ENCODE results near the gene UTP11.
"Not testable (repeated sequence)": the region's sequence is repeated elsewhere in the genome, so short reads cannot be mapped to it uniquely, and the experiment has no call there.

UTP11 gene

DNA sequence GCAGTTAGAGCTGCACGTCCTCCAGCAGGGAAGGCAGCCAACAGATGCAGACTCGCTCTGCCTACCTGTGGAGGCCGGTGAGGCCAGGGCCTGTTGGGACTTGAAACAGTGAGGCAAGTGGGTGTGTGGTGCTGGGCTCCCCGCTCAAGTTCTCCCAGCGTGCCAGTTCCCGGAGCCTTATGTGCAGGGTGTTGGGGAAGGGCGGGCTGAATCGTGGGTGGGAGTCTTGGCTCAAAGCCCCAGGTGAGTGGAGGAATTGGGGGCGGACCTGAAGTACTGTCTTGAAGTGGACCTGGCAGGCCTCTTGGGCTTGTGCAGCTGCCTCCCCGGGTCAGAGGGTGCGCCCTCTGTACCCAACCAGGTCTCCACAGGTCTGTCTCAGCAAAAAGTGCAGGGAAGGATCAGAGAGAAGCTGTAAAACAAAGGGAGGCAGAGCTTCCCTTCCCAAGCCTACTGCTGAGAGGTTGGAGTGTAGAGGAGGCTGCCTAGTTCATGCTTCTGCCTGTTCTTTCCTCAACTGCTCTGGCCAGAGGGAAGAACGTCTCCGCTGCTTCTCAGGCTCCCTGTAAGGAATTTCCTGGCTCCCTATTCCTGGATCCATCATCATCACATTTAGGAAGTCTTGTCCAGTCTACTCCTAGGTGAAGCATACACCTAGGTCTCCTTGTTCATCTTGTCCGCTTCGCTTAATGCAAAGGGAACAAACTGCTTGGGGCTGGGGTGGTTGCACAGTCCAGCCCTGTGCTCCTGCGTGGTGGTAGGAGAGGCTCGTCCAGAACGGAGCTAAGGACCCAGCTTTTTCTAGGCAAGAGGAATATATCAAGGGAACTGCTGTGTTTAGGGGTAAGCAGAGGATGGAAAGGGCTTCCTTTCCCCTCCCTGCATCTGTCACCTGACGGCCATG is 14.9 kb downstream of the UTP11 start:
- no peak for DNase-seq (ENCODE audit: low read depth)

DNA sequence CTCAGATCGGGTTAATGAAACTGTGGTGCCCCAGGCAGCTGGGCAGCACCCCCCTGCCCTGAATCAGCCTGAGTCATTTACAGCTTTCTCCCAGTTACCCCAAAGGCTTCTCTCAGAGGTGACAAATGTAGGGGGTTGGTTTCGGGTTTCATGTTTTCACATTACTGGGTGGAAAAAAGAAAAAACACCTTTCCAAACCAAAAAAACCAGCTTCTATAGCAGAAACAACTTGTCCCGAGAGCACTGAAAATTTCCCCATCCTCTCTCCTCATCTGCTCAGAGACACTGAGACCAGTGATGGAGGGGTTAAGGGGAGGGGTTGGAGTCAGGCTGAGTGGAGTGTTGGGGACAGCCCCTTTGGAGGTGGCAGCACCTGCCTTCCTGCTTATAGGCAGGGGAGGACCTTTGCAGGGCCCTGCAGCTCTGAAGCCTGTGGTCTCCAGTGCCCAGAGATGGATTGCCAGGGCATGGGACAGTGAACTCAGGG is 15.6 kb downstream of the UTP11 start:
- DNase-seq (ENCODE audit: low read depth) = no peak

GRCh38 chr1:38028671-38029070 is 16.1 kb downstream of the UTP11 start:
- DNase-seq (ENCODE audit: low read depth) = no peak

- no peak for DNase-seq (ENCODE audit: low read depth)
These were observed 16.6 kb downstream of the UTP11 start for GRCh38 chr1:38029081-38029681.

DNA sequence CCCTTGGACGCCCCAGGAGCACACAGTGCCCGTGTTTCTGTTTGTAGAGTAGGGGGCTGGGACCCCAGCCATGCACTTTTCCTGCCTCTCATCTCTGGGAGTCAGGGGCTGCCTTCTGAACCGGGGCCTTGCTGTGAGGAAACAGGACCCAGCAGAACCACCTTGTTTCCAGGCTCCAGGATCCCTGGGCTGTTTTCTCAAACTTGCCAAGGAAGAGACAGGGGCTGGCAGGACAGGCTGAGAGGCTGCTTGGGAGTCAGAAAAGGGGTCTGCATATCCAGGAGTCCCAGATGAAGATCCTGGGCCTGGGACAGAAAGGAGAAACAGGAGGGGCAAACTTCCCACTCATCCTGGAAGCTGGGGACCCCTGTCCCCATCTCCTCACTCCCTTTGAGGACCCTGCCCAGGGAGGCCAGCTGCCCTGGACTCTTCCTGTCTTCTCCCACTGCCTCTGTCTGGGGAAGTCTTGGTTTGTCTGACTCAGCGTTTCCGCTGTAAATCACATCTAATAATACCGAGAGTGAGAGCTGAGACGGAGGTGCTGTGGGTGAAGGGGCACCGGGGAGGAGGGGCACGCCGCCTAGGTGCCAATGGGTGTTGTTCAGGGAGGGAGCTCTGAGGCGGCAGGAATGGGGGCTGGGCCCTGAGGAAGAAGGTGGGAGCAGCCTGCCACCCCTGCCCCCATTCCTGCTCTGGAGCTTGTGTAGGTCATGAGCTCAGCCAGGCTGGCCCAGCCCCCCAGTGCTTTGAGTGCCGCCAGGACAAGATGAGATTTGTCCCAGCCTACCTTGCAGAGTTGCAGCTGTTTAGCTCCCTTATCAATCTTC is 17.4 kb downstream of the UTP11 start:
- no peak for DNase-seq (ENCODE audit: low read depth)

DNA sequence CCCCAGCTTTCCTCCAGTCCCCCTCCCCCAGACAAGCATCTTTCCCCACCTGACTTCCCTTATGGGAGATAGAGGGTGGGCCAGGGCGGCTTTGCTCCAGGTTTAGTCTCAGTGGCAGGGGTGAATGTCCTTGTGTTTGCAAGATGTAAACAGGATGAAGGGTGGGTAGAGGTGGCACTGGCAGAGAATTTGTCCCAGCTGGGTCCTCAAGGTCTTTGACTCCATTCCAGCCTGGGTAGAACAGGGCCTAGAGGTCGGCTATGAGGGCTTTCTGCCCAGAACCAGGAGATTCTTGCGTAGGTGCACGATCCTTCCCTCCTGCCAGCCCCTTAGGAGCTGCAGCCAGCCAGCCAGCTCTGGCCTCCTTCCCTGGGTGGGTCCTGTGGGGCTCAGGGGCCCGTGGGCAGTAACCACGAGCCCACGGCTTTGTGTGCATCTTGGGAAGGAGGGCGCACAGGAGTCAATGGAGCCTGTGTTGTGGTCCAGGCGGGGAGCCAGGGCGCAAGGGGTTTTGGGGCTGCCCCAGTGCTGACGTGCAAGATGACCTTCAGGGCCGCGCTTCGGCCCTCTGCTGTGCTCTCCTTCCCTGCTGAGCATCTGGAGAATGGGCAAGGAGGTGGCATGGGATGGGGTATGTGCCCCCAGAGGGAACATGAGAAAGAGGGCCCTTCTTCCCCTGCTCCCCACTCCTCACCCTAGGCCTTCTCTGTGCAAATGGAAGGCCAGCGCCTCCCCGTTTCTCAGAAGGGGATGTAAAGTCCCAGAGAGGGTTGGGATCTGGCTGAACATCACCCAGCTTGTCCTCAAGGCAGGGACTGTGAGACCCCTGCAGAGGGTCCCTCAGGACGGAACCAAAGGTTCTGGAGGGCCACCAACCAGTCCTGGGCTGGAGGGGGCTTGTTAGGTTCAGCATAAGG is 18.3 kb downstream of the UTP11 start:
- no peak for DNase-seq (ENCODE audit: low read depth)

- DNase-seq (ENCODE audit: low read depth) = no peak
These were observed 19.0 kb downstream of the UTP11 start for GRCh38 chr1:38031513-38031866.

DNA sequence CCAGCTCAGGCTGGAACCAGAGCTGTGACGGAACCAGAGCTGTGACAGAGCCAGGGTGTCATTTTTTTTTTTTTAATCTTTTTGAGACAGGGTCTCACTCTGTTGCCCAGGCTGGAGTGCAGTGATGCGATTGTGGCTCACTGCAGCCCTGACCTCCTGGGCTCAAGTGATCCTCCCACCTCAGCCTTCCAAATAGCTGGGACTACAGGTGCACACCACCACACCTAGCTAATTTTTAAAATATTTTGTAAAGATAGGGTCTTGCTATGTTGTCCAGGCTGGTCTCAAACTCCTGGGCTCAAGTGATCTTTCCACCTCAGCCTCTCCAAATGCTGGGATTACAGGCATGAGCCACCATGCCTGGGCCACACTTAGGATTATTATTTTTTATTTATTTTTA is 20.5 kb downstream of the UTP11 start:
- not testable (repeated sequence) for DNase-seq (ENCODE audit: low read depth)

DNA sequence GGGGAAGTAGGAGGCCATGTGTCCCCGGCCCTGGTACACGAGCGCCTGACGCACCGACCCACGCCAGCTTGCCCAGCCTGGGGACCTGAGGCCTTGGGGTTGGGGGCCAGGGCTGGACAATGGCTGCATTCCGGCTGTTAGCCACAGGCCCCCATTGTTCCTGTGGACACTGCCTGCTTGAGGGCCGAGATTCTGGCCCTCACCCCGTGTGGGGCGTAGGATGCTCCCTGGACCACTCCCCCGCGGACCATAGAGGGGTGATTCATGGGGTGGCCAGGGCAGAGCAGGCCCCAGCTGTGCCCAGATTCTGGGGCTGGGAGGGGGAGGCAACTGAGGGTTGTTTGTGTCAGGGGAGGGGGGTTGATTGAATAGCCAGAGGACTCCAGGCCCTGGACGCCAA is 22.3 kb downstream of the UTP11 start:
- no peak for DNase-seq (ENCODE audit: low read depth)

- DNase-seq (ENCODE audit: low read depth) = no peak
These were observed 24.8 kb downstream of the UTP11 start for GRCh38 chr1:38037221-38037939.

DNA sequence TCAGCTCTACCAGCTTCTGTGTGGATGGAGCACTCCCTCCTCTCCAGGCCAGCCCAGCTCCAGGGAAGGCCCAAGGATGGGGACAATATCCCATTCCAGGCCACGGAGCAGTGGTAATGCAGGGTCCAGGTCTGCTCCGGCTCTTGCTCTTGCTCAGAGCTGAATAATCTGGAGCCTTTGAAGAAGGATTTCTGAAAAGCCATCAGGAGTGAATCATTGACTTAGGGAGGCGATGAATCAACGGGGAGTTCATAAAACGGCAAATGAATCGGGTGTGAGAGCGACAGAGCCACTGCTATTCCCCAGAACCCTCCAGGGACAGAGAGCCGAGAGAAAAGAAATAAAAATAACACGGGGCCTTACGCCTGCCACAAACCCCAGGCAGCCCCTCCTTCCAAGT is 26.3 kb downstream of the UTP11 start:
- no peak for DNase-seq (ENCODE audit: low read depth)

DNA sequence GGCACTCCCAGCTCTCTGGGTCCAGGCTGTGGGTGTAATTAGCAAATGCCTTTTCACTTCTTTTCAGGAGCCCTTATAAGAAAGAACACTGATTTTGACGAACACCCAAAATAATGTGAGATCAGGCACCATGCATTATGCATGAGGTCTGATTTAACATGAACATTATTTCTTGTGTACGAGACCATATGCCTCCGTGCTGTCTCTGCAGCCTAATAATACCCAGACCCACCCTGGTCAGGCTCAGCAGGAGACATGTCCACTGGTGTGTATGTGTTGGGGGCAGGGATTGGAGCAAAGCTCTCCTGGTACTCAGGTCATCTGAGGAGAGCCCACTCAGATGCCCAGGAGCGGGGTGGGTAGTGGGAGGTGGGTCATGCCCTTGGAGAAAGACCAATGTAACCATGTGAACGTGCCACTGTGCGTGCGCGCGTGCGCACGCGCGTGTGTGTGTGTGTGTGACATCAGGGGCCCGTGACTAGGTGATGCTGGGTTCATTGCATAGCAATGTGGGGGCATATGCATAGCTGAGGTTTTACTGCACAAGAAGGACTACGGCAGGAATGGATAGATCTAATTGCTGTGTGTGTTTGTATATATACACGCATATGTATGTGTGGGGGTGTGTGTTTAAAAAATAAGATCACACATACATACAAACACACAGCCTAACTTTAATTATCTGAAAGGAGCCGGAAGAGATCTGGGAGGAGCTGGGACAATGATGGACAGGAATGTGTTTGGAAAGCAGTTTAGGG is 27.0 kb downstream of the UTP11 start:
- DNase-seq (ENCODE audit: low read depth) = no peak

DNA sequence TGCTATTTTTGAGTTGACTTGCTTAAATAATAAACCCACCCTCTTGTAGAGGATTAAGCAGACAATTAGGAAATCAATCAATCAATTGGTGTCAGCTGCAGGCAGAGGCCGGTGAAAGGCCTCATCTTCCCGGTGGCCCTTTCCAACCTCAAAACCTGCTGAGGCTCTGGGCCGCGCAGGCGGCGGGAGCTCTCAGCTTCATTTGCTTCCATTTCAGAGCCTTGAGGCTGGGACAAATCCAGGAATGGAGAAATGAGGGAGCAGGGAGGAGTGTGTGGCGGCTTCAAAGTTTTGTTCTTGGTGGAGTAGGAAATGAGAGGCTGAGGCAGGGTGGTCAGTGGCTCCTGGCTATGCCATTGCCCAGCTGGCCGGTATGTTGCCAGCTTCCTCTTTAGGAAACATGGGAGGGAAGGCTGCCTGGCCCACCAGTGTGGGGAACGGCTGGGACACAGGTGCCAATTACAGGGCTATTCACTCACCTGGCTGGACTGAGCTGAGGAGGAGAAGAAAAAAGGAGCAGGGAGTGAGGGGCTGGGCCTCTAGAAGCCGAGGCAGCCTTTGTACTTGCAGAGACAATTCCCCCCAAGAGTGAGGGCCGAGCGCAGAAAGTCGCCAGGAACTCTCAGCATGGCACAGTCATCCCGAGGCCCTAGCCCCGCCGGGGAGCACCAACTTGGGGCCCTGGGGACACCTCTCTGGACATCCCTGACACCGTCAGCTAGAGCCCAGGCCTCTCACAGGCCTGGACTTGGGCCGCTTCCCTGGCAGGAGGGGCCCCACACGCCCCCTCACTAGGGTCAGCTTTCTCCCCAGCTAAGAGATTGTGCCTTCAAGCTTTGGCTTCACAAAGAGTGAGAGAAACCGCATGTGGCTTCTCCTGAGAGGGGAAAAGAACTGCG is 29.7 kb downstream of the UTP11 start:
- no peak for DNase-seq (ENCODE audit: low read depth)

DNA sequence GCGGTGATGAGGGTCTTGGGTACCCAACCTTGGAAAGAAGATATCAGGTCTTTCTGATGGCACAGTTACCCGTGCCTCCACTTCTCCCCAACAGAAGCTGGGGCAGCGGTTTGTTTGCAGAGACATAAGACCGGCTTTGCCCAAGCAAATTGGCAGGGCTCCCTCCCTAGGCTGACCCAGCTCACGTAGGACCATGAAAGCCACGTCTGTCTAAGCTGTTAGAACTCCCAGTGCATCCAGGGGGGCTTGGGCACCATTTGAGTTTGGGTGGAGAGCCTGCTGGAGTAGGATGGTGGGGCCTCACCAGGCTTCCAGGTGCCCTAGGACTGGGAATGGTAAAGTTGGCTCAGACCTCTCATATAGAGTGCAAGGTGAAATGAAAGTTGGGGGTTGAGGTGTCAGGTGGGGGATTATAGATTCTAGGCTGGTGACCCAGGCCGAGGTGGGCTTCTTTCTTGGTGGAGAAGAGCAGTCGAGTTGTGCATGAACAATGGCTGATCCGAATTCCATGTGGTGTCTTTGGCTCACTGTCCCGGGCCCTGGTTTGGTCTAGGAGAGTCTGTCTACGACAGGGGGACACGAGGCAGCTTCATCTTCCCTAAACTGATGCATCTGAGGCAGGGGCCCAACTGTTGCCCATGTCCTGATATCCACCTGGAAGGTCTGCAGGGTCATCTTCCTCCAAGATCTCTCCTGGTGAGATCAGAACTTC is 30.7 kb downstream of the UTP11 start:
- no peak for DNase-seq (ENCODE audit: low read depth)

DNA sequence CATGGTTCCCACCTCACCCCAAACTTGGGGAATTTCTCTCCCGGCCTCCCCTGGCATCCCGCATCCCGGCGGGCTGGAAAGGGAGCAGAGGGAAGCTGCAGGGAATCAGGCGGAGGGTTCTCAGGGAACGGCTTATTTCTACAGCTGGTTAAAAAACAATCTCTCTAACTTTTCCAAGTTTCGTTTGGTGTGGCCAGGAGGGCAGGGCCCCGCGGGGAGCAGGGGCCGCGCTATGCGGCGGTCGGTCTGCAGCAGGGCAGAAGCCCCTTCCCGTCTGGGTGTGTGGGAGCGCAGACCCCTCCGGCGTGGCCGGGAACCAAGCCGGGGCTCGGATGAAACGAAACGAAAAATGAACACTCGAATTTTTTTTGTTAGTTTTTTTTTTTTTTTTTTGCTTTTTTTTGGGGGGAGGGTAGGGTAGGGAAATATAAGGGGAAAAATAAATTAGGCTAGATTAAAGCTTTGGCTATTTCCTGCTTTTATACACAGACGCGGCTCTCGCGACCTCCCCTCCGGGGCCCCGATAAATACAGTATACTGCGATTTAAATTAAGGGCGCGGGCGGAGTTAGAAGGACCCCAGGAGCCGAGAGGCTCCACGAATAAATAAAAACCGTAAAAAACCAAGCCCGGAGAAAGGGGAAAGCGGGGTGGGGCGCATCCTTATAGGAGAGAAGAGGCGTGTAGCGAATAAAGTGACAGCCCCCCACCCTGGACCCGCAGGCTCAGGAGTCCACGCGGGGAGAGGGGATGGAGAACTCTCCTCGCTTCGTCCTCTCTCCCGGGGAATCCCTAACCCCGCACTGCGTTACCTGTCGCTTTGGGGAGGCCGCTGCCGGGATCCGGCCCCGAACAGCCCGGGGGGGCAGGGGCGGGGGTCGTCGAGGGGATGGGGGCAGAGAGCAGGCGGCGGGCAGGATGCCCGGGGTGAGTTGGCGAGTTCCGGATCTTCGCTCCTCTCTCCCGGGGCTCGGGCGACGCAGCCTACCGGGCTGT is 32.0 kb downstream of the UTP11 start:
- DNase-seq (ENCODE audit: low read depth) = no peak

GRCh38 chr1:38045401-38046332 is 33.1 kb downstream of the UTP11 start:
- DNase-seq (ENCODE audit: low read depth) = no peak

Data from T follicular helper cell (primary cell).